Spleen (tissue), 7 donors: ENCODE results near the gene CLDN4.

Source experiments
- CTCF ChIP-seq, 11 experiments: fragments of 200-600 bp in 7 of 11; fragments of 450-650 bp in 4 of 11; sonication (generic) in 4 of 11; IDR thresholded peaks in 8 of 11; conservative IDR thresholded peaks in 3 of 11; 1 replicate in 7 of 11; 2 replicates in 4 of 11; pipeline versions ENCODE4 v1.4.0 to v1.8.0; 2016 to 2021; ENCODE audit warnings: antibody characterized with exemption in 11 of 11, inconsistent platforms in 4 of 11, mild to moderate bottlenecking in 1 of 11
- POLR2A ChIP-seq, 3 donors: fragments of 450-650 bp; IDR thresholded peaks; one replicate each; pipeline ENCODE4 v1.5.1; 2017; ENCODE audit warnings: antibody characterized with exemption in 3 of 3, mild to moderate bottlenecking in 1 of 3
- POLR2AphosphoS5 ChIP-seq, 3 donors: sonication (generic); formaldehyde crosslinking; IDR thresholded peaks; one replicate each; pipeline ENCODE4 v1.5.1; 2017; ENCODE audit warnings: antibody characterized with exemption in 3 of 3
- donor health status: DM: no; HTN: no; CAD: no; lungs with moderate emphysema.
- donor health status: DM: no; HTN: no; CAD: no.
- donor health status: DM: no; HTN: no; CAD: no.

GRCh38 chr7:73839290-73839689 is 8.5 kb downstream of the CLDN4 start:
- TF ChIP-seq POLR2AphosphoS5 (IDR thresholded peaks at IDR 0.05) (no peak), CTCF (IDR thresholded peaks at IDR 0.05 in 8 of 11, conservative IDR thresholded peaks at IDR 0.05 in 3 of 11) (no peak), POLR2A (IDR thresholded peaks at IDR 0.05) (no peak)
